Measurements from ENCODE around the gene ATP1B1.

The ATP1B1 gene

GRCh38 chr1:169070547-169070946 is 35.9 kb upstream of the ATP1B1 start:
- DNase-seq (ENCODE audit: low read depth, low spot score) = no peak
- no peak for TF ChIP-seq CTCF (IDR thresholded peaks at IDR 0.05; ENCODE audit: low read depth, low read length)
- in situ Hi-C loops (cut with HindIII; ENCODE audit: low sequenced_read_pairs) = no loop called here

GRCh38 chr1:169070958-169071357 is 35.5 kb upstream of the ATP1B1 start:
- no peak for TF ChIP-seq CTCF (IDR thresholded peaks at IDR 0.05; ENCODE audit: low read depth, low read length)
- DNase-seq (ENCODE audit: low read depth, low spot score) = no peak
- in situ Hi-C loops (cut with HindIII; ENCODE audit: low sequenced_read_pairs) = no loop called here
- H3K4me3 ChIP-seq (ENCODE audit: low read depth, low read length) = no peak overlapping the region

More at GRCh38 chr1:169070547-169070946, 35.9 kb upstream of the ATP1B1 start:
- H3K4me3 ChIP-seq (ENCODE audit: low read depth, low read length) = no peak overlapping the region

- no peak overlapping the region for H3K4me3 ChIP-seq (ENCODE audit: low read depth, low read length)
- no peak for TF ChIP-seq CTCF (IDR thresholded peaks at IDR 0.05; ENCODE audit: low read depth, low read length)
- in situ Hi-C loops (cut with HindIII; ENCODE audit: low sequenced_read_pairs) = no loop called here
- no peak for DNase-seq (ENCODE audit: low read depth, low spot score)
These were observed 33.4 kb upstream of the ATP1B1 start for GRCh38 chr1:169072945-169073725.

- no peak for TF ChIP-seq CTCF (IDR thresholded peaks at IDR 0.05; ENCODE audit: low read depth, low read length)
- no peak for DNase-seq (ENCODE audit: low read depth, low spot score)
- no peak overlapping the region for H3K4me3 ChIP-seq (ENCODE audit: low read depth, low read length)
- in situ Hi-C loops (cut with HindIII; ENCODE audit: low sequenced_read_pairs) = no loop called here
These were observed 28.2 kb upstream of the ATP1B1 start for GRCh38 chr1:169078163-169078883.

- H3K4me3 ChIP-seq (ENCODE audit: low read depth, low read length) = no peak overlapping the region
- in situ Hi-C loops (cut with HindIII; ENCODE audit: low sequenced_read_pairs) = no loop called here
- TF ChIP-seq CTCF (IDR thresholded peaks at IDR 0.05; ENCODE audit: low read depth, low read length) = no peak
- DNase-seq (ENCODE audit: low read depth, low spot score) = no peak
These were observed 24.9 kb upstream of the ATP1B1 start for GRCh38 chr1:169081503-169082123.

- no peak for DNase-seq (ENCODE audit: low read depth, low spot score)
- in situ Hi-C loops (cut with HindIII; ENCODE audit: low sequenced_read_pairs) = no loop called here
- no peak for TF ChIP-seq CTCF (IDR thresholded peaks at IDR 0.05; ENCODE audit: low read depth, low read length)
- H3K4me3 ChIP-seq (ENCODE audit: low read depth, low read length) = no peak overlapping the region
These were observed 20.6 kb upstream of the ATP1B1 start for GRCh38 chr1:169085911-169086310.

Data from astrocyte of the spinal cord (primary cell).